Measurements from ENCODE around the gene EYA2. TPM values are rescaled to one million over a fixed set of nuclear protein-coding genes. Genes with fewer than 3 reads are reported as not detected.

The EYA2 gene
- total RNA-seq, 1 donor from 2014 or later = 0.40 TPM

GRCh38 chr20:47118641-47119040 lies 224.0 kb downstream of the EYA2 start:
- peak; percentile 20 for DNase-seq (ENCODE audit: low spot score)
- intact Hi-C loops (cut with DNase I) = no loop called here

DNA sequence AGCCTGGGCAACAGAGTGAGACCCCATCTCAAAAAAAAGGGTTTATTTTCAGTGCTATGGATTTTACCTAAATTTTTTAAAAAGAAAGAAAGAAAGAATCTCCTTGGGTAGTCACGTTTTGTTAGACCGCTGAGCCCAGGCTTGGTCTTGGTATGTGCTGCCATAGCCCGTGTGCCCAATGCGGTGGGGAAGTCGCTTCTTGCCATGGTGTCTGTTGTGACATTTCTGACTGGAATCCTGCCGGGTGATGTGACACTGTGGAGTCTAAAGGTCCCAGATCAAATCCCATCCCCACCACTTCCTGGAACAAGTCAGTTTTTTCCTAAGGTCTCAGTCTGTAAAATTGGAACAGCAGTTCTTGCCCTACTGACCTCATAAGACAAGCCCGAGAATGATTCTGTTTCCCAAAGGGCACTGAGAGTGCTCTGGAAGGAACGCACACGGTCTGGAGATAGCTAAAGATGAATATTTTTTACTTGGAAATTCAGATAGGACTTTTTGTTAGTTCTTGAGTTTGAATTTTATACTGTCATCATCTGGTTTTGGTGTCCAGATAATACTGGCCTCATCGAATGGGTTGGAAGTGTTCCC lies 225.8 kb downstream of the EYA2 start:
- intact Hi-C loops (cut with DNase I) = no loop called here
- peak; percentile 62 for DNase-seq (ENCODE audit: low spot score)

GRCh38 chr20:47122560-47122959 lies 227.9 kb downstream of the EYA2 start:
- no peak for DNase-seq (ENCODE audit: low spot score)

DNA sequence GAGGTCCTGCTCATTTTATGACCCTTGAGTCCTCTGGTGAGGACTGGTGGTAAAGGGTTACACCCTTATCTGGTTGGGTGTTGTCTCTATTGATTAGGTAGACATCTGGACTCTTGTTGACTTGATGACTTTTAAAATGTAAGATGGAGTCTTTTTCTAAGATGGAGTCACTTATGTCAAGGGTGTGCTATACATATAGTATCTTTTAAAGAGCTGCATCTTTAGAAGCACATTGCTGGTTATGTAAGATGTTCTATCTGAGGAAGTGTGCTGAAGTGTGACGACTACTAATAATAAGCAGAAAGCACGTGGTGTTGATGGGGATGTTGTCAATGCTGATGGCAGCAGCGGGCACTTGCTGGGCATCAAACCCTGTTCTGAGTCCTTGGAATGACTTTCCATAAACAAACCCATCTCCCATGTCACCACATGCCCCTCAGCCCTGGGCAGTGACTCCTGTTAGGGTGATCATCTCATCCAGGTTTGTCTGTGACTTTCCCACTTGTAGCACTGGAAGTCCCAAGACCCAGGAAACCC lies 229.6 kb downstream of the EYA2 start:
- peak; percentile 73 for DNase-seq (ENCODE audit: low spot score)
- intact Hi-C loops (cut with DNase I) = no loop called here

More at GRCh38 chr20:47122560-47122959, 227.9 kb downstream of the EYA2 start:
- intact Hi-C loops (cut with DNase I) = no loop called here

DNA sequence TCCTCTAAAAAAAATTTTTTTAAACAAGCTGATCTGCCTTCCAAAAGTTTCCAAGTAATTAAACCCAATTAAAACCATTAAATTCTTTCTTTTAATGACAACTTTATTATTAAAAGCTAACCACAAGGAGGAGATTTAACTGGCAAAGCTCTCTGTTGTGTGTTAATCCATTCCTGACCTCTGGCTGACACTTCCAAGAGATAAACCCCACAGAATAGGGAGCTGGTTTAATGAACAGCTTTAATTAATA lies 230.8 kb downstream of the EYA2 start:
- DNase-seq (ENCODE audit: low spot score) = no peak
- intact Hi-C loops (cut with DNase I) = no loop called here

DNA sequence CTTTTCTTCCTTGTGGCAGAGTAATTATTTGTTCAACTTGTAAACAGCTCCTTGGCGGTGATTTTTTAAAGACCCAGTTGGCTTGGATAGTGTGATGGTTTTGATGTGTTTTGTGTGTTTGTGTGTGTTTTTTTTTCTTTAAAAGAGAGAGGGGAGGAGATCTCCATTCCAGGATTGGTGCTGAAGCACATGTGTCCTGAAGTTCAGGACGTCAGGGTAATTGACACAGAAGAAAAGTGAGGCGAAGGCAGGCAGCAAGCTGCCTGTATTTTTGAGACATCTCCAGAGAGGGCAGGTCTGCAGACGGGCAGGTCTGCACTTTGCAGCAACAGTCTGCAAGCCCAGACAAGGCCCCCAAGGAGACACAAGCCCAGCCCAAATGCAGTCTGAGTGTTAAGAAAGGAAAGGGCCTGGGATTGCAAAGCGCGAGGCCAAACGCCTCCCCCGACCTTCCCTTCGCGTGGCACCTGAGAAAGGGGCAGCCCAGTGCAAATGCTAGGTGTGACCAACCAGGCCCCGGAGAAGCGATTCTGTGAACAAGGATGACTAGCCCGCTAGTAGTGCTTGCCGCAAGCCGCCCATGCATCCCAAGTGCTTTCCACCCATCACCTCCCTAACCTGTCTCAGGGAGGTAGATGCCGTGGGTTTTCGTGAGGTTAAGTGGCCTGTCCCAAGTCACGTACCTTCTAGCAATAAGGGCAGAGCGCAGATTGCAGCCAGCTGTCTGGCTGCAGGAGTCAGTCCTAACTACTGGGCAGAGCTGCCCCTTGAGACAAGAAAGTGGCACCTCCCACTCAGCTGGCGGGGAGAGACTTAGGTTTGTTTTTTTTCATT lies 231.3 kb downstream of the EYA2 start:
- DNase-seq (ENCODE audit: low spot score) = peak; percentile 75
- intact Hi-C loops (cut with DNase I) = no loop called here

DNA sequence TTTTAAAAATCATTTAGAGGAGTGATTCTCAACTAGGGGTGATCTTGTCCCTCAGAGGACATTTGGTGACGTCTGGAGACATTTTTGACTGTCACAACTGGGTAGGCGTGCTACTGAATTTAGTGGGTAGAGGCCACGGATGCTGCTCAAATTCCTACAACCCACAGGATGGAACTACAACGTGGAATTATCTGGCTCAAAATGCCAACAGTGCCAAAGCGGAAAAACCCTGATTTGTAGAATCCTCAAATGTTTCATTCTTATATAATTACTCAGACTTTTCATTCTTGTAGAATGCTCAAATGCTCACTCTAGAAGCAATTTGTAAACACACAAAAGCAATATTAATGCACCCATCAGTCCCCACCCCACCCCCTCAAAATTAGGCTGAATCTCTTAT lies 232.1 kb downstream of the EYA2 start:
- intact Hi-C loops (cut with DNase I) = no loop called here
- peak; percentile 9 for DNase-seq (ENCODE audit: low spot score)

- intact Hi-C loops (cut with DNase I) = no loop called here
- no peak for DNase-seq (ENCODE audit: low spot score)
Measured at GRCh38 chr20:47127546-47127945, 232.9 kb downstream of the EYA2 start.

DNA sequence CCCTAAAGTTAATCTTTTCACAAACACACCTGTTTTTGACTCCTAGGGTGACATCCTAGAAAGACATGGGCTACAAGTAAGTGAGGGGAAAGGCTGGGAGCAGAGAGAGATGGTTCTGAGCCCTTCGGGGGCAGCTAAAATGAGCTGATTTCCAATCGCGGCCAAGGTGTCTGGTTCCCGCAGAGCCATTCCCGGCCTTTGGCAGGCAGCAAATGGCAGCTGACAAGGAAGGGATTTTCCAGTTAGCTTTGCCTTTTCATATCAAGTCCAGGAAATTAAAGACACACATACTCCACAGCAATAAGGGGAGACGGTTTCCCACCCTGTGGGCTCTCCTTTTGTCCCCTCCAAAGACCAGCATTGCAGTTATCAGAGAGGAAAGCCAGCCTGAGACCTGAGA lies 233.4 kb downstream of the EYA2 start:
- peak; percentile 67 for DNase-seq (ENCODE audit: low spot score)
- intact Hi-C loops (cut with DNase I) = no loop called here

GRCh38 chr20:47129306-47129705 lies 234.7 kb downstream of the EYA2 start:
- DNase-seq (ENCODE audit: low spot score) = no peak

GRCh38 chr20:47133809-47134456 lies 239.3 kb downstream of the EYA2 start:
- DNase-seq (ENCODE audit: low spot score) = no peak
- intact Hi-C loops (cut with DNase I) = no loop called here

More at GRCh38 chr20:47129306-47129705, 234.7 kb downstream of the EYA2 start:
- intact Hi-C loops (cut with DNase I) = no loop called here

DNA sequence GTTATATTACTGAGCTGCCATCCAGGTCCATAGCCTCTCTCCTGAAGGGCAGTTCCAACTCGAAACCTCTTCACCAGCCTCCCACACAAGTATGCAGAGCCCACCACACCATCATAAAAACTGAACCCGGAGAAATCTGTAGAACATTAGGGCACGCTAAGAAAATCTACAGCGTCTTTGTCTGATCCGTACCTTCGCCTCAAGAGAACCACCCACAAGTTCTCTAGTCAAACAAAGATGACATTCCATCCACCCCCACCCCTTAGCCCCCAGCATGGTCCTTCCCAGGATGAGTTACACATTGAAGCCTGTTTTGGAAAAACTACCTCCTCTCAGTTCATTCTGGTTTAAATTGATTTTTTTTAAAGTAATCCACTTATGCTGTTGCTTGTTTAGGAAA lies 242.1 kb downstream of the EYA2 start:
- peak; percentile 12 for DNase-seq (ENCODE audit: low spot score)
- intact Hi-C loops (cut with DNase I) = no loop called here

GRCh38 chr20:47137231-47137870 lies 242.7 kb downstream of the EYA2 start:
- intact Hi-C loops (cut with DNase I) = no loop called here
- DNase-seq (ENCODE audit: low spot score) = no peak

GRCh38 chr20:47139934-47140535 lies 245.4 kb downstream of the EYA2 start:
- intact Hi-C loops (cut with DNase I) = no loop called here
- DNase-seq (ENCODE audit: low spot score) = peak; percentile 7

DNA sequence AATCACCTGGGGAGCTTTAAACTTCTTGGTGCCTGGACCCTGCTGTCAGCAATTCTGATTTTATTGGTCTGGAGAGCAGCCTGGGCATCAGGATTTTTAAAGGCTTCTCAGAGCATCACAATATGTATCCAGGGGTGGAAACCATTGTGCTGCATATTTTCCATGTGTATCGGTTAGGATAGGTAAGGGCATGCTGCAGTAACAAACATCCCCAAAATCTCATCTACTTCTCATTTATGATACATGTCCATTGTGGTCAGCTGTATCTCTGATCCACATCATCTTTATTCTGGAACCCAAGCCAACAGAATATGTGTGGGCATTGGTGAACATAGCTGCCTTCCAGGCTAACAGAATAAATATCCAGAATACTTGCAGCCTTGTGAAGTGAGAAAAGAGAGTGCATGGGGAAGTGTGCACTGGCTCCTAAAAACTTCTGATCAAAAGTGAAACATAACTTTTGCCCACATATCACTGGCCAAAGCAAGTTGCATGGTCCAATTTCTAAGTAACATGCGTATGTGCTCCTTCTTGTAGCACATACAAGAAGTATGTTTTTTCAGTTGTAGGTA lies 246.8 kb downstream of the EYA2 start:
- DNase-seq (ENCODE audit: low spot score) = peak; percentile 15
- intact Hi-C loops (cut with DNase I) = no loop called here

GRCh38 chr20:47141941-47142773 lies 247.5 kb downstream of the EYA2 start:
- intact Hi-C loops (cut with DNase I) = no loop called here
- DNase-seq (ENCODE audit: low spot score) = no peak

GRCh38 chr20:47142774-47143170 lies 248.1 kb downstream of the EYA2 start:
- intact Hi-C loops (cut with DNase I) = no loop called here
- peak; percentile 17 for DNase-seq (ENCODE audit: low spot score)

DNA sequence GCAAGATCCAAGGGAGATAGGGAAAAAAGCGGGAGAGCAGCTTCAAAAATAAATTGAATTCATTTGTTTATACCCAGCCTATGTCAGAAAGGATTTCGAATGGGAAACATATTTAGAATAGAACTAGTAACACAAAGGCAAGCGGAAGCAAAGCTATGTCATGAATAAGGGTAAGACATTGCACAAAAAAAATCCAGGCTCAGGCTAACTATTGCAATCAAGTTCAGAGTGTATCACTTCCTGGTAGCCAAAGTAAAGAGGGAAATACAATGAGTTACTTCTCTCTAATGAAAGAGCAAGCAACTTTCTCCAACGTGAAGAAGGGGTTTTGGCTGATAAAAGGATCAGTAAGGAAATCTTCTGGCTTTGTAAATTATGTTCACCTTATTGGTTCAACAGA lies 249.0 kb downstream of the EYA2 start:
- intact Hi-C loops (cut with DNase I) = no loop called here
- no peak for DNase-seq (ENCODE audit: low spot score)

GRCh38 chr20:47144463-47144862 lies 249.8 kb downstream of the EYA2 start:
- DNase-seq (ENCODE audit: low spot score) = no peak
- intact Hi-C loops (cut with DNase I) = no loop called here

Measured in cardiac septum (tissue), 1 donor.